H1 (cell line): ENCODE data around the gene FAM241A. TPM values are rescaled to one million over a fixed set of nuclear protein-coding genes. Genes with fewer than 3 reads are reported as not detected.

Experiments
- CTCF ChIA-PET: fragments of 300-600 bp; sonication (Branson Sonifier 250); formaldehyde crosslinking; loops from one replicate; lab custom pipeline; 2021; ENCODE audit not compliant: partially characterized antibody; lab: Charles Lee
- POLR2A ChIA-PET: fragments of 300-600 bp; sonication (Branson Sonifier 250); formaldehyde crosslinking; loops from one replicate; lab custom pipeline; 2021; ENCODE audit warnings: inconsistent platforms; ENCODE audit not compliant: partially characterized antibody; lab: Charles Lee
- DNase-seq, 2 experiments: peaks; one replicate each; pipeline versions ENCODE4 v3.0.0 to v3.0.0-alpha.2; 2010 to 2022; ENCODE audit warnings: low spot score in 2 of 2, low read depth in 1 of 2, mixed read lengths in 1 of 2
- FAIRE-seq: peaks from 2 replicates; lab custom pipeline; 2011; peaks lifted over from hg19 to GRCh38; lab: Jason Lieb, UNC
- H2AFZ ChIP-seq: 2 replicates; pipeline ENCODE4 v1.8.1; 2012; ENCODE audit warnings: low read length, inconsistent platforms
- H2AK5ac ChIP-seq: 2 replicates; pipeline ENCODE4 v1.6.1; 2013; ENCODE audit warnings: low read depth, low read length
- H2BK120ac ChIP-seq: replicated peaks from 2 replicates; pipeline ENCODE3; 2013; ENCODE audit warnings: low read depth, low read length, inconsistent platforms
- H2BK12ac ChIP-seq: 2 replicates; pipeline ENCODE4 v1.6.1; 2013; ENCODE audit warnings: low read depth, low read length
- H2BK15ac ChIP-seq: 2 replicates; pipeline ENCODE4 v1.6.1; 2013; ENCODE audit warnings: low read length
- H2BK20ac ChIP-seq: 2 replicates; pipeline ENCODE4 v1.6.1; 2013; ENCODE audit warnings: low read length
- H2BK5ac ChIP-seq: 2 replicates; pipeline ENCODE4 v1.6.1; 2013; ENCODE audit warnings: low read depth, low read length
- H3K14ac ChIP-seq: 2 replicates; pipeline ENCODE4 v1.6.1; 2013; ENCODE audit warnings: inconsistent platforms; ENCODE audit not compliant: insufficient read length
- H3K18ac ChIP-seq: 2 replicates; pipeline ENCODE4 v1.6.1; 2013; ENCODE audit warnings: low read length; ENCODE audit errors: extremely low read depth
- H3K23ac ChIP-seq: 2 replicates; pipeline ENCODE4 v1.6.1; 2013; ENCODE audit warnings: inconsistent platforms; ENCODE audit not compliant: insufficient read length
- H3K23me2 ChIP-seq: 2 replicates; pipeline ENCODE4 v1.6.1; 2013; ENCODE audit warnings: low read depth, low read length
- H3K27ac ChIP-seq: 2 replicates; pipeline ENCODE4 v1.6.1; 2011; ENCODE audit warnings: low read depth, low read length, inconsistent platforms
- H3K27me3 ChIP-seq, 4 experiments: replicated peaks in 1 of 4; 1 replicate in 1 of 4; 2 replicates in 3 of 4; pipeline versions ENCODE4 v1.6.1 to v1.8.1; 2011 to 2013; ENCODE audit warnings: low read length in 3 of 4, mild to moderate bottlenecking in 3 of 4, inconsistent platforms in 2 of 4, mixed read lengths in 2 of 4, moderate library complexity in 1 of 4; ENCODE audit not compliant: control insufficient read depth in 3 of 4, insufficient read depth in 3 of 4; ENCODE audit errors: extremely low read depth in 1 of 4
- H3K36me3 ChIP-seq, 4 experiments: 2 replicates each; pipeline versions ENCODE4 v1.6.1 to v1.8.1; 2011 to 2013; ENCODE audit warnings: mild to moderate bottlenecking in 4 of 4, low read length in 3 of 4, moderate library complexity in 2 of 4, control low read depth in 1 of 4, inconsistent platforms in 1 of 4; ENCODE audit not compliant: insufficient read depth in 4 of 4, control insufficient read depth in 2 of 4
- H3K4ac ChIP-seq: replicated peaks from 2 replicates; pipeline ENCODE3; 2013; ENCODE audit warnings: low read length, low read depth, mixed read lengths, inconsistent platforms; ENCODE audit not compliant: insufficient read length
- H3K4me1 ChIP-seq, 4 experiments: replicated peaks in 1 of 4; 1 replicate in 1 of 4; 2 replicates in 3 of 4; pipeline versions ENCODE4 v1.6.1 to v1.8.1; 2011 to 2013; ENCODE audit warnings: low read length in 3 of 4, inconsistent platforms in 2 of 4, mixed read lengths in 1 of 4; ENCODE audit not compliant: insufficient read depth in 4 of 4, control insufficient read depth in 3 of 4
- H3K4me2 ChIP-seq, 2 experiments: 2 replicates each; pipeline versions ENCODE4 v1.6.1 to v1.8.1; 2011 to 2013; ENCODE audit warnings: low read depth in 2 of 2, low read length in 2 of 2, control low read depth in 1 of 2, inconsistent platforms in 1 of 2, mild to moderate bottlenecking in 1 of 2; ENCODE audit not compliant: insufficient read depth in 1 of 2
- H3K4me3 ChIP-seq, 4 experiments: fragments of 200-600, 300-600 bp in 1 of 4; sonication (generic), shearing (Covaris generic), sonication (Bioruptor Twin) in 1 of 4; 2 replicates each; pipeline versions ENCODE4 v1.5.1 to v1.8.1; 2011 to 2016; ENCODE audit warnings: low read length in 4 of 4, low read depth in 3 of 4, control low read depth in 2 of 4, inconsistent platforms in 2 of 4, mild to moderate bottlenecking in 2 of 4, mixed read lengths in 1 of 4, moderate library complexity in 1 of 4; ENCODE audit not compliant: insufficient read depth in 2 of 4; ENCODE audit errors: extremely low read depth in 1 of 4
- H3K56ac ChIP-seq: replicated peaks from 2 replicates; pipeline ENCODE3; 2013; ENCODE audit warnings: low read depth, mild to moderate bottlenecking, mixed read lengths, low read length, inconsistent platforms; ENCODE audit not compliant: insufficient read length
- H3K79me1 ChIP-seq: 2 replicates; pipeline ENCODE4 v1.6.1; 2013; ENCODE audit warnings: low read depth, low read length, control low read depth
- H3K79me2 ChIP-seq, 2 experiments: 2 replicates each; pipeline versions ENCODE4 v1.6.1 to v1.8.1; 2012 to 2013; ENCODE audit warnings: low read length in 2 of 2, mild to moderate bottlenecking in 2 of 2, inconsistent platforms in 1 of 2; ENCODE audit not compliant: insufficient read depth in 2 of 2, control insufficient read depth in 1 of 2
- H3K9ac ChIP-seq, 4 experiments: replicated peaks in 1 of 4; 1 replicate in 1 of 4; 2 replicates in 3 of 4; pipeline versions ENCODE4 v1.6.1 to v1.8.1; 2011 to 2013; ENCODE audit warnings: low read depth in 3 of 4, low read length in 3 of 4, control low read depth in 2 of 4, mild to moderate bottlenecking in 2 of 4, moderate library complexity in 2 of 4, inconsistent platforms in 1 of 4; ENCODE audit errors: extremely low read depth in 1 of 4
- H3K9me3 ChIP-seq, 2 experiments: 2 replicates each; pipeline versions ENCODE4 v1.6.1 to v1.8.1; 2012 to 2013; ENCODE audit warnings: mild to moderate bottlenecking in 2 of 2, moderate library complexity in 2 of 2, control low read depth in 1 of 2, inconsistent platforms in 1 of 2, low read depth in 1 of 2, low read length in 1 of 2, mixed read lengths in 1 of 2; ENCODE audit not compliant: insufficient read depth in 2 of 2
- H4K20me1 ChIP-seq, 2 experiments: replicated peaks in 1 of 2; 2 replicates each; pipeline versions ENCODE3 to v1.8.1; 2011 to 2013; ENCODE audit warnings: inconsistent platforms in 2 of 2, low read length in 2 of 2, mild to moderate bottlenecking in 1 of 2; ENCODE audit not compliant: insufficient read depth in 2 of 2, control insufficient read depth in 1 of 2
- H4K5ac ChIP-seq: 2 replicates; pipeline ENCODE4 v1.6.1; 2013; ENCODE audit warnings: low read length, low read depth, mixed read lengths, inconsistent platforms; ENCODE audit not compliant: insufficient read length
- H4K8ac ChIP-seq: 2 replicates; pipeline ENCODE4 v1.8.0; 2013; ENCODE audit warnings: mild to moderate bottlenecking, moderate library complexity, low read length, inconsistent platforms; ENCODE audit not compliant: insufficient read depth; ENCODE audit errors: extremely low read depth
- H4K91ac ChIP-seq: replicated peaks from 2 replicates; pipeline ENCODE3; 2013; ENCODE audit warnings: low read length, mixed read lengths, inconsistent platforms; ENCODE audit not compliant: insufficient read length
- CBX8 ChIP-seq: fragments of 300-800, 300-1000 bp; sonication (generic); IDR thresholded peaks from 2 replicates; pipeline ENCODE4 v1.7.1; 2016; ENCODE audit warnings: low read depth, low read length, borderline replicate concordance
- CREB1 ChIP-seq: IDR thresholded peaks from 2 replicates; pipeline ENCODE4 v1.6.1; 2012; ENCODE audit warnings: inconsistent platforms
- CTBP2 ChIP-seq: IDR thresholded peaks from 2 replicates; pipeline ENCODE4 v1.7.0; 2011; ENCODE audit warnings: borderline replicate concordance, mild to moderate bottlenecking, moderate library complexity, mixed read lengths, low read length; ENCODE audit not compliant: insufficient read depth, insufficient read length
- GTF2F1 ChIP-seq: IDR thresholded peaks from 2 replicates; pipeline ENCODE4 v1.6.1; 2012; ENCODE audit warnings: low read depth, low read length, improper control_type of control experiment, borderline replicate concordance
- JUN ChIP-seq: IDR thresholded peaks from 2 replicates; pipeline ENCODE4 v1.6.1; 2011; ENCODE audit warnings: low read depth, mild to moderate bottlenecking, improper control_type of control experiment, low read length
- KDM1A ChIP-seq: fragments of 200-600, 300-600 bp; sonication (generic); IDR thresholded peaks from 2 replicates; pipeline ENCODE4 v1.7.1; 2016; ENCODE audit warnings: mild to moderate bottlenecking, low read length, borderline replicate concordance
- KDM4A ChIP-seq: IDR thresholded peaks from one replicate; pipeline ENCODE4 v1.7.1; 2012; ENCODE audit warnings: low read depth, mild to moderate bottlenecking, moderate library complexity, low read length, inconsistent platforms; ENCODE audit not compliant: severe bottlenecking
- NRF1 ChIP-seq: IDR thresholded peaks from 2 replicates; pipeline ENCODE4 v1.6.1; 2011; ENCODE audit warnings: mild to moderate bottlenecking, low read depth, low read length, improper control_type of control experiment
- RAD21 ChIP-seq, 2 experiments: IDR thresholded peaks in 1 of 2; conservative IDR thresholded peaks in 1 of 2; 2 replicates each; pipeline ENCODE4 v1.6.1; 2011; ENCODE audit warnings: low read depth in 2 of 2, low read length in 2 of 2, improper control_type of control experiment in 1 of 2, inconsistent platforms in 1 of 2, mild to moderate bottlenecking in 1 of 2, moderate library complexity in 1 of 2
- SAP30 ChIP-seq: fragments of 300-600 bp; sonication (generic); IDR thresholded peaks from 2 replicates; pipeline ENCODE4 v1.7.1; 2012; ENCODE audit warnings: low read length, moderate library complexity, mild to moderate bottlenecking, inconsistent platforms; ENCODE audit not compliant: insufficient read depth, insufficient replicate concordance
- WGBS, 2 experiments: shearing (Covaris generic) in 1 of 2; methylation state at CpG; one replicate each; pipeline versions ENCODE4 v1.1.6 to v1.1.7; 2013 to 2015; ENCODE audit warnings: low lambda C conversion rate in 2 of 2, mixed read lengths in 2 of 2, inconsistent platforms in 1 of 2, low coverage in 1 of 2, missing lambda C conversion rate in 1 of 2; ENCODE audit not compliant: insufficient replicate concordance in 2 of 2, insufficient coverage in 1 of 2, insufficient read length in 1 of 2; ENCODE audit errors: extremely low coverage in 1 of 2, missing lambda C conversion rate in 1 of 2; 5-methylcytosine and 5-hydroxymethylcytosine counted together
- polyA plus RNA-seq, 7 experiments: library from polyadenylated mRNA; depleted of rRNA in 3 of 7; stranded (reverse) in 5 of 7; unstranded in 2 of 7; fragments of >200 nt in 5 of 7; fragments of 200-250 nt in 2 of 7; gene quantifications; 1 replicate in 5 of 7; 2 replicates in 1 of 7; 4 replicates in 1 of 7; pipeline versions ENCODE4 v1.2.1 to v1.2.3, GENCODE V29; 2011 to 2013; ENCODE audit warnings: missing spikeins in 2 of 7, mixed read lengths in 2 of 7
- total RNA-seq: library from RNA; stranded (reverse); fragmentation: NEBNext Ultra II Directional; extraction: Animal tissue kit (Norgen Biotek cat#: 25700); gene quantifications from 2 replicates; pipeline ENCODE4 v1.2.1, GENCODE V29; 2021
- TF ChIP-seq, protein P1 (sequence below), 3 experiments: IDR thresholded peaks; 1 replicate in 2 of 3; 2 replicates in 1 of 3; pipeline versions ENCODE4 v1.5.1 to v1.6.1; 2011; ENCODE audit warnings: low read length in 3 of 3, mild to moderate bottlenecking in 3 of 3, inconsistent platforms in 2 of 3, low read depth in 1 of 3, moderate library complexity in 1 of 3; ENCODE audit not compliant: insufficient read depth in 1 of 3; ENCODE audit errors: control extremely low read depth in 1 of 3

Gene FAM241A
- total and polyA plus RNA-seq, 2 of the 8 experiments (the other 6 are each of a cell fraction or from before 2014, with no cell fraction given): 0.20 to 0.73 TPM

DNA sequence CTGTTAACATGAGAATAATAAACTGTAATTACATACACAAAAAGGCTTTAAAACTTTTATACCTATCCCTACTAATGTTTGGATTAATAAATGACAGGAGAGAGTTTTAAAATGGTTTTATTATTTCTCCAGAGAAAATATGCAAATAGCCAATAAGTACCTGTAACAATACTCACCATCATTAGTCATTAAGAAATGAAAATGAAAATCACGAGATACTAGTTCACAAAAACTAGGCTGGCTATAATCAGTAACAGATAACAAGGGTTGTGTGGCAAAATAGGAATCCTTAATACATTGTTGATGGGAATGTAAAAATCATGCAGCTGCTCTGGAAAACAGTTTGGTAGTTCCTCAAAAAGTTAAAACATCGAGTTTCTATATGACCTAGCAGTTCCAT lies 61.2 kb downstream of the FAM241A start:
- FAIRE-seq (no peak), DNase-seq (no peak)
- H3K4me2 ChIP-seq: no peak overlapping the region
- no peak overlapping the region for H2BK120ac ChIP-seq
- POLR2A ChIA-PET: no interaction called here
- H3K27me3 ChIP-seq: no peaks in the 10 kb centered on the region
- H3K18ac ChIP-seq: no peak overlapping the region
- H4K5ac ChIP-seq: no peak overlapping the region
- no peak overlapping the region for H2AK5ac ChIP-seq
- no peak overlapping the region for H4K91ac ChIP-seq
- H4K8ac ChIP-seq: no peak overlapping the region
- no peaks in the 10 kb centered on the region for H3K79me1 ChIP-seq
- 87% methylated on average over 2 of the region's 2 CpGs; no CpG with 5 or more reads in 1 of the 2 experiments for WGBS, 2 experiments
- H3K23me2 ChIP-seq: no peaks in the 10 kb centered on the region
- no peak overlapping the region for H3K9ac ChIP-seq
- H2BK5ac ChIP-seq: no peak overlapping the region
- no peak overlapping the region for H2BK20ac ChIP-seq
- H3K4me3 ChIP-seq: no peak overlapping the region
- no peak overlapping the region for H3K23ac ChIP-seq
- H3K36me3 ChIP-seq: no peaks in the 10 kb centered on the region
- H4K20me1 ChIP-seq: no peaks in the 10 kb centered on the region
- H2BK12ac ChIP-seq: no peak overlapping the region
- H3K4ac ChIP-seq: no peak overlapping the region
- H3K4me1 ChIP-seq: peaks cover 0 to 6% (median 1%) of the 10 kb centered on the region in 4 experiments; a peak in 2 of 7 replicates
- no peak overlapping the region for H3K14ac ChIP-seq
- no peak overlapping the region for H3K27ac ChIP-seq
- H2BK15ac ChIP-seq: no peak overlapping the region
- CTCF ChIA-PET: interaction anchor here (1.9 kb wide), 1 partner anchor 107 kb away, joined by 9 read pairs; no protein-coding TSS in a partner anchor
- H3K79me2 ChIP-seq: no peaks in the 10 kb centered on the region
- H2AFZ ChIP-seq: no peak overlapping the region
- no peaks in the 10 kb centered on the region for H3K9me3 ChIP-seq
- no peak overlapping the region for H3K56ac ChIP-seq
- TF ChIP-seq JUN (no peak), CTBP2 (no peak), CREB1 (no peak), RAD21 (IDR thresholded peaks at IDR 0.05 in 1 of 2, conservative IDR thresholded peaks at IDR 0.05 in 1 of 2; ENCODE audit: low read depth in 2 of 2, low read length in 2 of 2) (no peak), GTF2F1 (no peak), KDM1A (no peak), SAP30 (no peak), NRF1 (no peak), KDM4A (no peak), CBX8 (no peak)
- TF ChIP-seq, protein P1, sequence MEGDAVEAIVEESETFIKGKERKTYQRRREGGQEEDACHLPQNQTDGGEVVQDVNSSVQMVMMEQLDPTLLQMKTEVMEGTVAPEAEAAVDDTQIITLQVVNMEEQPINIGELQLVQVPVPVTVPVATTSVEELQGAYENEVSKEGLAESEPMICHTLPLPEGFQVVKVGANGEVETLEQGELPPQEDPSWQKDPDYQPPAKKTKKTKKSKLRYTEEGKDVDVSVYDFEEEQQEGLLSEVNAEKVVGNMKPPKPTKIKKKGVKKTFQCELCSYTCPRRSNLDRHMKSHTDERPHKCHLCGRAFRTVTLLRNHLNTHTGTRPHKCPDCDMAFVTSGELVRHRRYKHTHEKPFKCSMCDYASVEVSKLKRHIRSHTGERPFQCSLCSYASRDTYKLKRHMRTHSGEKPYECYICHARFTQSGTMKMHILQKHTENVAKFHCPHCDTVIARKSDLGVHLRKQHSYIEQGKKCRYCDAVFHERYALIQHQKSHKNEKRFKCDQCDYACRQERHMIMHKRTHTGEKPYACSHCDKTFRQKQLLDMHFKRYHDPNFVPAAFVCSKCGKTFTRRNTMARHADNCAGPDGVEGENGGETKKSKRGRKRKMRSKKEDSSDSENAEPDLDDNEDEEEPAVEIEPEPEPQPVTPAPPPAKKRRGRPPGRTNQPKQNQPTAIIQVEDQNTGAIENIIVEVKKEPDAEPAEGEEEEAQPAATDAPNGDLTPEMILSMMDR (IDR thresholded peaks at IDR 0.05; ENCODE audit: control extremely low read depth in 1 of 3, insufficient read depth in 1 of 3, low read depth in 1 of 3, low read length in 3 of 3): no peak
